ENCODE data around the gene SSU72. TPM values are rescaled to one million over a fixed set of nuclear protein-coding genes. Genes with fewer than 3 reads are reported as not detected.

The SSU72 gene
- total RNA-seq, 6 experiments from 2014 or later = 46.6 to 72.6 (median 63.8) TPM

DNA sequence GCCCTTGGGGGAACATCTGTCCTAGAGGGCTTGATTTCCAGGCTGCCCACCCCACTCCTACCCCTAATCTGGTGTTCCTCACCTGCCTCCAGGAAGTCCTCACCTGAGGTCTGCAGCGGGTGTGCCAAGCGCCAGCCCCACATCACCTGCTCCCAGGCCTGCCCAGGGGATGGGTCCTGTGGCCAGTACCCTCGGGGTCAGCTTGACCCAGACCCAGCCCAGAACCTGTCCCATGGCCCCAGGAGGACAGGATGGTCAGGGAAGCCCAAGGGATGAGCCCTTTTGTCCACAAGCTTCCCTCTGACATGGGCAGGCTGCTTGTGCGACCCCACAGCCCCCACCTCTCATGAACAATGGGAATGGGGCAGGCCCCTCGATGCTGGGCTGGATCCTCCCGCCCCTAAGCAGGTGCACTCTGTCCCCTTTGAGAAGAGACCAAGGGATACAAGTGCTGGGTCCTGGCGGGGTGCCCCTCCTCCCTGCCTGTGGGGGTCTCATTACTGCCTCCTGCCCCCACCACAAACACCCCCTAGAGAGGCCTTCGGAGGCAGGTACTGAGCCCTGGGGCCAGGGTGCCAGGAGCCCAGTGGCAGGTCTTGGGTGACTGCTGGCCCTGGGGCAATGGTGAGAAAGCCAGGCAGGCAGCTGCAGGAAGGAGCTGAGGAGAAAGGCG lies 43.9 kb upstream of the SSU72 start:
- Histone ChIP-seq H3K9me3 (no peaks in the 10 kb centered on the region), H3K27ac (no peak overlapping the region), H3K36me3 (no peaks in the 10 kb centered on the region), H3K4me3 (no peak overlapping the region), H3K27me3 (no peaks in the 10 kb centered on the region), H3K4me1 (peaks cover 0 to 26% (median 9%) of the 10 kb centered on the region in 4 donors)
- WGBS (ENCODE audit: insufficient coverage, low coverage, low lambda C conversion rate, missing lambda C conversion rate) = no CpG with 5 or more reads among the region's 9 CpGs
- DNase-seq (peak in 1 of 3 donors; percentile 51), ATAC-seq (no peak)
- no peak for TF ChIP-seq POLR2A (IDR thresholded peaks at IDR 0.05)
- TF ChIP-seq, protein P1, sequence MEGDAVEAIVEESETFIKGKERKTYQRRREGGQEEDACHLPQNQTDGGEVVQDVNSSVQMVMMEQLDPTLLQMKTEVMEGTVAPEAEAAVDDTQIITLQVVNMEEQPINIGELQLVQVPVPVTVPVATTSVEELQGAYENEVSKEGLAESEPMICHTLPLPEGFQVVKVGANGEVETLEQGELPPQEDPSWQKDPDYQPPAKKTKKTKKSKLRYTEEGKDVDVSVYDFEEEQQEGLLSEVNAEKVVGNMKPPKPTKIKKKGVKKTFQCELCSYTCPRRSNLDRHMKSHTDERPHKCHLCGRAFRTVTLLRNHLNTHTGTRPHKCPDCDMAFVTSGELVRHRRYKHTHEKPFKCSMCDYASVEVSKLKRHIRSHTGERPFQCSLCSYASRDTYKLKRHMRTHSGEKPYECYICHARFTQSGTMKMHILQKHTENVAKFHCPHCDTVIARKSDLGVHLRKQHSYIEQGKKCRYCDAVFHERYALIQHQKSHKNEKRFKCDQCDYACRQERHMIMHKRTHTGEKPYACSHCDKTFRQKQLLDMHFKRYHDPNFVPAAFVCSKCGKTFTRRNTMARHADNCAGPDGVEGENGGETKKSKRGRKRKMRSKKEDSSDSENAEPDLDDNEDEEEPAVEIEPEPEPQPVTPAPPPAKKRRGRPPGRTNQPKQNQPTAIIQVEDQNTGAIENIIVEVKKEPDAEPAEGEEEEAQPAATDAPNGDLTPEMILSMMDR (IDR thresholded peaks at IDR 0.05) = no peak
- intact Hi-C loops (cut with DNase I) = no loop called here

DNA sequence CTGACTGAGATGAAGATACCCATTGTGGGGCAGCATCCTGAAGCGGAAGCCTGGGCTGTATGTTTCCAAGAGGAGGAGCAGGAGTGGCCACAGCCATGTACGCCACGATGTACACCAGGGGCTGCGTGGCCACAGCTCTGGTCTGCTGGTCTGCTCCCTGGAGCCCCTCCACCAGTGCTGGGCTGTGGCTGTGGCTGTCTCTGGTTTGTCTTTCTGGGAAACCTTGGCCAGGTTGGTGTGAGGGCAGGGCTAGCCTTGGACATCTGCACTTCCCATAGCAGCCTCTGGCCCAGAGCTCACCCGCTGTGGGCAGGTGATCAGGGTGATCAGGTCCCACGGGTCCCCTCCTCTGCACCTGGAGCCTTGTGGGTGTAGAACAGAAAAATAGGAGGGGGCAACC lies 43.3 kb upstream of the SSU72 start:
- no peak for ATAC-seq
- Histone ChIP-seq H3K27me3 (no peaks in the 10 kb centered on the region), H3K4me1 (peaks cover 0 to 27% (median 9%) of the 10 kb centered on the region in 4 donors), H3K27ac (no peak overlapping the region), H3K4me3 (no peak overlapping the region), H3K36me3 (no peaks in the 10 kb centered on the region), H3K9me3 (no peaks in the 10 kb centered on the region)
- WGBS (ENCODE audit: insufficient coverage, low coverage, low lambda C conversion rate, missing lambda C conversion rate) = 89% methylated on average over 3 of the region's 6 CpGs
- intact Hi-C loops (cut with DNase I) = no loop called here
- peak in 1 of 3 donors; percentile 41 for DNase-seq
- TF ChIP-seq, protein P1 (IDR thresholded peaks at IDR 0.05) = no peak
- no peak for TF ChIP-seq POLR2A (IDR thresholded peaks at IDR 0.05)

DNA sequence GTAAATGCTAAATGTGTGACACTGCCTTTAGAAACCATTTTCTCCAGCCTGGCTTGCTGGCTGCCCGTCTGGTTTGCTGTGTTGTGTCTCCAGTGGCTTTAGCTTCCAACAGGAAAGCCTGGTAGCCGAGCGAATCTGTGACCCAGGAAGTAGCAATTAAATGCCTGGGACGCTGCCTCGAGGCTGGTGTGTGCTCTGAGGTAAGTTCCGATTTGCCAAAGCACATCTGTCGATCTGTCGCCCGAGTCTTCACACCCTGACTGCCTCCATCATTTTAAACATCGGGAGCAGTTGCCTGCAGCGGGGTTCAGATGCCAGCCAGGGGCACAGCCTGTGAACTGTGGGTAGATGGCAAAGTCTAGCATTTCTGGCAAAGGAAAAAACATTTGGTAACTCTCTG lies 42.9 kb upstream of the SSU72 start:
- intact Hi-C loops (cut with DNase I) = no loop called here
- H3K27ac ChIP-seq = no peak overlapping the region
- 78% methylated on average over 4 of the region's 11 CpGs for WGBS (ENCODE audit: insufficient coverage, low coverage, low lambda C conversion rate, missing lambda C conversion rate)
- no peak for TF ChIP-seq POLR2A (IDR thresholded peaks at IDR 0.05)
- TF ChIP-seq, protein P1 (IDR thresholded peaks at IDR 0.05) = no peak
- no peaks in the 10 kb centered on the region for H3K36me3 ChIP-seq
- H3K27me3 ChIP-seq = no peaks in the 10 kb centered on the region
- H3K4me1 ChIP-seq = peaks cover 0 to 27% (median 9%) of the 10 kb centered on the region in 4 donors
- H3K4me3 ChIP-seq = no peak overlapping the region
- no peaks in the 10 kb centered on the region for H3K9me3 ChIP-seq
- no peak for ATAC-seq
- peak in 1 of 3 donors; percentile 33 for DNase-seq

DNA sequence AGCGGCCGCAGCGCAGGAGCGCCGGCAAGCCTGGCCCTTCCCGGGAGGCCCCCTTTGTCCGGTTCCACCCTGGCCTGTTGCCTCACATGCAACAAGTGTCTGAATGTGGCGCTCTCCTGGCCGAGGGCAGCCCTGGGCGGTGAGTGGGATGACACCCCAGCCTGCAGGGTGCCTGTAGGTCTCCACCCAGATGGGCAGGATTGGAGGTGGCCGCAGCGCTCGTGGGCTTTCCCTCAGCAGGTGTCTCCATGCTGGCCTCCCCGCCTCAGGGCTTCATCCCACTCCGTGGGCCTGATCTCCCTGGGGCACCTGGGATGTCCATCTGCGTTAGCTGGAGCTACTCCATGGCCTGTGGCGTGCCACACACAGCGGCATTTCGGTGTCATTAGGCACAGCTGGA lies 42.2 kb upstream of the SSU72 start:
- DNase-seq (peak in 2 of 3 donors; percentile 31 to 60), ATAC-seq (no peak)
- Histone ChIP-seq H3K36me3 (no peaks in the 10 kb centered on the region), H3K4me3 (peak overlapping the region; percentile 83 to 100 (median 99)), H3K9me3 (no peaks in the 10 kb centered on the region), H3K27me3 (no peaks in the 10 kb centered on the region), H3K27ac (no peak overlapping the region), H3K4me1 (peaks cover 0 to 27% (median 9%) of the 10 kb centered on the region in 4 donors)
- TF ChIP-seq POLR2A (IDR thresholded peaks at IDR 0.05) = no peak
- TF ChIP-seq, protein P1 (IDR thresholded peaks at IDR 0.05) = no peak
- no CpG with 5 or more reads among the region's 19 CpGs for WGBS (ENCODE audit: insufficient coverage, low coverage, low lambda C conversion rate, missing lambda C conversion rate)
- intact Hi-C loops (cut with DNase I) = no loop called here
